ENCODE data around the gene GRIA1.
"Not testable (repeated sequence)": the region's sequence is repeated elsewhere in the genome, so short reads cannot be mapped to it uniquely, and the experiment has no call there.

- TF ChIP-seq, protein P1, sequence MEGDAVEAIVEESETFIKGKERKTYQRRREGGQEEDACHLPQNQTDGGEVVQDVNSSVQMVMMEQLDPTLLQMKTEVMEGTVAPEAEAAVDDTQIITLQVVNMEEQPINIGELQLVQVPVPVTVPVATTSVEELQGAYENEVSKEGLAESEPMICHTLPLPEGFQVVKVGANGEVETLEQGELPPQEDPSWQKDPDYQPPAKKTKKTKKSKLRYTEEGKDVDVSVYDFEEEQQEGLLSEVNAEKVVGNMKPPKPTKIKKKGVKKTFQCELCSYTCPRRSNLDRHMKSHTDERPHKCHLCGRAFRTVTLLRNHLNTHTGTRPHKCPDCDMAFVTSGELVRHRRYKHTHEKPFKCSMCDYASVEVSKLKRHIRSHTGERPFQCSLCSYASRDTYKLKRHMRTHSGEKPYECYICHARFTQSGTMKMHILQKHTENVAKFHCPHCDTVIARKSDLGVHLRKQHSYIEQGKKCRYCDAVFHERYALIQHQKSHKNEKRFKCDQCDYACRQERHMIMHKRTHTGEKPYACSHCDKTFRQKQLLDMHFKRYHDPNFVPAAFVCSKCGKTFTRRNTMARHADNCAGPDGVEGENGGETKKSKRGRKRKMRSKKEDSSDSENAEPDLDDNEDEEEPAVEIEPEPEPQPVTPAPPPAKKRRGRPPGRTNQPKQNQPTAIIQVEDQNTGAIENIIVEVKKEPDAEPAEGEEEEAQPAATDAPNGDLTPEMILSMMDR (IDR thresholded peaks at IDR 0.05): not testable (repeated sequence)
- TF ChIP-seq POLR2A, POLR2AphosphoS5 (IDR thresholded peaks at IDR 0.05): not testable (repeated sequence)
These were observed 372.4 kb downstream of the GRIA1 start for GRCh38 chr5:153862906-153863305.

Measured in gastroesophageal sphincter (tissue), 3 donors.